GM12872 (cell line): ENCODE data around the gene POMGNT2.

Source experiments
- CTCF ChIP-seq: IDR thresholded peaks from 3 replicates; pipeline ENCODE4 v1.5.1; 2011; ENCODE audit warnings: low read depth, mild to moderate bottlenecking, low read length, moderate library complexity; ENCODE audit not compliant: insufficient read depth

The POMGNT2 gene

GRCh38 chr3:43081796-43082195 lies 24.1 kb downstream of the POMGNT2 start:
- TF ChIP-seq CTCF = no peak

GRCh38 chr3:43080726-43081568 lies 24.9 kb downstream of the POMGNT2 start:
- no peak for TF ChIP-seq CTCF

GRCh38 chr3:43079536-43080332 lies 26.1 kb downstream of the POMGNT2 start:
- TF ChIP-seq CTCF = no peak

GRCh38 chr3:43077707-43078106 lies 28.2 kb downstream of the POMGNT2 start:
- no peak for TF ChIP-seq CTCF

GRCh38 chr3:43077261-43077660 lies 28.6 kb downstream of the POMGNT2 start:
- TF ChIP-seq CTCF = no peak

GRCh38 chr3:43076857-43077256 lies 29.0 kb downstream of the POMGNT2 start:
- TF ChIP-seq CTCF = no peak

- TF ChIP-seq CTCF = no peak
Observed at GRCh38 chr3:43075904-43076661, 29.8 kb downstream of the POMGNT2 start.
